ENCODE data around the gene CDKN1A.
"Not testable (repeated sequence)": the region's sequence is repeated elsewhere in the genome, so short reads cannot be mapped to it uniquely, and the experiment has no call there.

The CDKN1A gene

DNA sequence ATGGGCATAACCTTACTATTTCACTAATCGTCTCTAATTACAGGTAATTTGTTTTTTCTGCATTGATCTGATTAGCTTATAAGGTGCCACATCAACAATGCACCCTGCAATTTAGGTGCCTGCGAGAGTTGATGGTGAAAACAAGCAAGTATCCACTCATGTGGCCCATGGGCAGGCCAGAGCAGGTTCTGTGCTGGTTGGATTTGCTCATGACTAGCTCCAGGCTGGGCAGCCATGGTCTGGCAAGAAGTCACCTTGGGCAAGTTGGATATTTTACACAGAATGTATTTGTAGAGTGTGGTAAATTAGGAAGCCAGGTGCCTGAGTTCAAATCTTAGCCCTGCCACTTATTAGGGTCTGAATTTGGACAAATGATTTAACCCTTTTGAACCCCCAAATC is 44.4 kb downstream of the CDKN1A start:
- DNase-seq, result no peak

DNA sequence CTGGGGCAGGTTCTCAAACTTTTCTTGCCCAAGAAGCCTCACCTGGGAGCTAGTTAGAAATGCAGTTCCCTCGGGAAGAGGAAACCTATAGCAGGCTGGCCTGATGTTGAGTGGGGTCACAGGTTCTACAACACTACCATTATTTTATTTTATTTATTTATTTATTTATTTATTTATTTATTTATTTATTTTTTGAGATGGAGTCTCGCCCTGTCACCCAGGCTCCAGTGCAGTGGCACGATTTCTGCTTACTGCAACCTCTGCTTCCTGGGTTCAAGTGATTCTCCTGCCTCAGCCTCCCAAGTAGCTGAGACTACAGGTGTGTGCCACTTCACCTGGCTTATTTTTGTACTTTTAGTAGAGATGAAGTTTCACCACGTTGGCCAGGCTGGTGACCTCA is 45.5 kb downstream of the CDKN1A start:
- DNase-seq, result not testable (repeated sequence)

- DNase-seq, result no peak
Measured at GRCh38 chr6:36724514-36725390, 46.2 kb downstream of the CDKN1A start.

GRCh38 chr6:36725581-36725980 is 47.1 kb downstream of the CDKN1A start:
- DNase-seq, result no peak

DNA sequence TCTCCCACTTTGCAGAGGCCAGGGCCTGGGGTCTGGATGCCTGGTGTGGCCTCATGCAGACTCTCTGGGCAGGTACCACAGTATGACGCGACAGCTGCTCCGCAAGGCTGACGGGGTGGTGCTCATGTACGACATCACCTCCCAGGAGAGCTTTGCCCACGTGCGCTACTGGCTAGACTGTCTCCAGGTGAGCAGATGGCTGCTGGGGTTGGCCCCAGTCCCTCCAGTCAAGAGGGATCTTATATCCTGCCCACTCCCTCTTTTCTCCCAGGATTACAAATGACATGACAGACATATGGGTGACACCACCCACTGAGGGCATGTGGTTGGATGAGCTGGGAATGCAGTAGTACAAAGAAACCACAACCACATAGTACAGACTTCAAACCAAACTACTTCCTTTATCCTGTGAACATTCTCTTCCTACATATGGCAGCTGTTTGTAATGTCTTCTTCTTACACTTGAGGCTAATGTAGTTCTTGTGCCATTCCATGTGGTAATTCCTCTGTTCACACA is 49.0 kb downstream of the CDKN1A start:
- no peak for DNase-seq

GRCh38 chr6:36728289-36729160 is 50.0 kb downstream of the CDKN1A start:
- DNase-seq, result no peak

DNA sequence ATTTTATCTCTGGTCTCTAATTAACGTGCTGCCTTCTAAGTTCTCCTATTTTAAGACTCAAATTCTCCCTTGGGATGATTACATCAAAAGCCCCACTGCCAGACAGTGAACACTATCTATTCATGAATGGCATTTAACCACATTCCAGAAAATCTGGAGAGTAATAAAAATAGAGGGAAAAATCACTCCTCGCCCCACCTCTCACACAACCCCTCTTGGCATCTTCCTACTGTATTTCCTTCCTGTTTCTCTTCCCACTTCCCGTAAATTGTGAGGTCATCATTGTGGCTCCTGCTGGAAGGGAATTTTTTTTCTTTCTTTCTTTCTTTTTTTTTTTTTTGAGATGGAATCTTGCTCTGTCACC is 50.6 kb downstream of the CDKN1A start:
- no peak for DNase-seq

- DNase-seq, result no peak
Measured at GRCh38 chr6:36730424-36731380, 52.2 kb downstream of the CDKN1A start.

DNA sequence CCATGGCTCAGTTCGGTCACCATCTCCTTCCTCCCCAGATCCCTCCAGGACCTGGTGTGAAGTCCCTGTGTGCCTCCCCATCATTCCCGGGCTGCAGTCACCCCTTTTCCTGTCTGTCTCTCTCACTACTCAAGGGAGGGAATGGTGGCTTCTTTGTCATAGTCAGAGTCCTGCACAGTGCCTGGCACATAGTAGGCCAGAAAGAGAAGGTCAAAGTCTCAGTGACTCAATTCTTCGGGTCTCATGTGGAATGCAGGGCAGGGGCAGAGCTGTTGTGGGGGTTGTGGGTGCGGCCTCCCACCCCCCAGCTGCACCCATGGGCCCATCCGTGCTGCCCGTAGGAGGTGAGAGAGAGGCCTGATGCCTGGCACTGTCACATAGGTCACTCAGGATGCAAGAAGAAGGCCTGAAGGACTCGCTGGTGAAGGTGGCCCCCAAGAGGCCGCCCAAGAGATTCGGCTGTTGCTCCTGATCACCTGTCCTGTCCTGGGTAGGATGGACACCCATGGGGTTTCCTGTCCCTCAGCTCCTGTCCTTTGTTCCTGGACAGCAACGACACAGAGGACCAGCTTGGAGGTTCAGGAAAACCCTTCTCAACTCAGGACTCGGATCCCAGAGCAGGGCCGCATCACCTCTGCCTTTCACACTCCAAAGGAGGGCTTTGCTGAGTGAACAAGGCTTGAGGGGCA is 53.3 kb downstream of the CDKN1A start:
- no peak for DNase-seq

- no peak for DNase-seq
Measured at GRCh38 chr6:36733300-36733699, 54.8 kb downstream of the CDKN1A start.

DNA sequence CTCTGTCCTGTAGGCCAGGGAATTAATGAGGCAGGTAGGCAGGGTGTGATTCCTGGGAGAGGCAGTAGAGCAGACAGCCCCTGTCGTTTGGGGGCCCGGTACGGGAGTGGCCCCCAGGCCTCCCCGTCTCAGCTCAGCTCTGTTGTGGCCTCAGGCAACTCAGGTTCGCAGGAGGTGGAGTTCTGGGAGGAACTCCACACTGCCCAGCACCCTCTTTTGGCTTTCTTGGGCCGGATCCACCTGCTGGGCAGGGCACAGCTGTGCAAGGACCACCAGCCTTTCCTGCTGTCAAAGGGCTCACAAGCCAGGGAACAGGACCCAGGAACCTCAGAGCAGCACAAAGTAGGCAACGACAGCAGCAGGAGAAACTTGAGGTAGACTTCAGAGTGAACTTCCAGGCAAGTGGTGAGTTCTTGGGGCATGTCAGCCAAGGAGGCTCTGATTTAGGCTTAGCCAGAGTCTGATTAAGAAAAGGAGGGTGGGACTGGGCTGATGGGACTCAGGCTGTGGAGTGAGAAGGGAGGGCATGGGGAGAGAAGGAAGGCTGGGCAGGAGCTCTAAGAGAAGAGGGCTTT is 56.1 kb downstream of the CDKN1A start:
- DNase-seq, result no peak

DNA sequence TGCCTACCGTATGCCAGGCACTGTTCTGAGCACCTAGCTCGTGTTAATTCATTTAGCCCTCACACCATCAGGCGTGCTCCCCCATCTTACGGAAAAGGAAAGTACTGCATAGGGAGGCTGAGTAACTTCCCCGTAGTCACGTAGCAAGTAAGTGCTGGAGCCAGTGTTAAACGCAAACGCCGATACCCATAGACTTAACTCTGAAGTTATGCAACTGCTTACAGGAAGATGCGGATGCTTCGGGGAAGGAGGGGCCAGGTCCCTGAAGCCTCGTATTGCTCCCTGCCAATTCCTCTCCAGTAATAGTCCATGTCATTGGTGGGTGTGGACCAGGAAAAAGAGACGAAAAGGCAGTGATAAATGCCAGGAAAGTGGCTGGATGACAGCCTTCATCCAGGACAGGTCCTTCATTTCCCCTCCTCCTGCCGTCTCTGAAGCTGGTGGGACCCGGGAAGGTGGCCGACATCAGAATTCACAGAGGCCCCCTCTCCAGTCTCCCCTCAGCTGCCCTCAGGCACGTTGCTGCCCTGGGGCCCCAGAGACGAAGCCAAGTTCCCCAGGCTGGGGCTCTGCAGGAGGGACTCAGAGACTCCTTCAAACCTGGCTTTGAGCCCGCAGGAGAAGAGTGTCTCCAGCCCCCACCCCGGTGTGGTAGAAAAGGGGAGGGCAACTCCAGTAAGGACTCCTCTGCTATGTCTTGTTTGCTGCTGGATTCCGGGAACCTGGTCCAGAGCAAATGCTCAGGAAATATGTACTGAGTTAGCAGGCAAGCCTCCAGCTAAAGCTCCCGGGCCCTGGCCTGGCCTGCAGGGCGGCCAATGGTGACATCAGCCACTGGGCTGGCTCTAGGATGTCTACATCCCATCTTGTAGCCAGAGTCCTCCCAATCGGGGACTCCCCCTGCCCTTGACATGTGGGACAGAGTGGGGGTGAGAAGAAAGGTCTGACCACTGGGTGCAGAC is 56.9 kb downstream of the CDKN1A start:
- no peak for DNase-seq

Data from central memory CD4-positive, alpha-beta T cell (primary cell).